GM12878 (cell line): ENCODE data around the gene PHF3. TPM values are rescaled to one million over a fixed set of nuclear protein-coding genes. Genes with fewer than 3 reads are reported as not detected.
A peak's percentile ranks its signal among the peaks of the same experiment; 100 is the strongest.

Experiments used
- CBX5 ChIP-seq: sonication (generic); IDR thresholded peaks from 2 replicates; pipeline ENCODE4 v1.6.1; 2016; ENCODE audit warnings: low read depth, moderate library complexity, mild to moderate bottlenecking, inconsistent platforms
- DPF2 ChIP-seq: fragments of 450-650 bp; IDR thresholded peaks from 2 replicates; pipeline ENCODE4 v1.6.1; 2017; ENCODE audit warnings: mild to moderate bottlenecking
- EED ChIP-seq: sonication (generic); IDR thresholded peaks from 2 replicates; pipeline ENCODE4 v1.6.1; 2016; ENCODE audit warnings: antibody characterized with exemption, low read depth
- FOS ChIP-seq: IDR thresholded peaks from 3 replicates; pipeline ENCODE4 v1.6.1; 2011; ENCODE audit warnings: borderline replicate concordance; ENCODE audit not compliant: insufficient read length; ENCODE audit errors: extremely low read depth
- MEF2B ChIP-seq: fragments of 450-650 bp; IDR thresholded peaks from 2 replicates; pipeline ENCODE4 v1.6.1; 2018; ENCODE audit warnings: mild to moderate bottlenecking, moderate library complexity; ENCODE audit not compliant: partially characterized antibody, poor library complexity, severe bottlenecking
- MXI1 ChIP-seq: fragments of 150-350 bp; IDR thresholded peaks from 2 replicates; pipeline ENCODE4 v1.6.1; 2011; ENCODE audit warnings: low read depth, mild to moderate bottlenecking, inconsistent platforms, low read length, improper control_type of control experiment
- NFXL1 ChIP-seq: fragments of 450-650 bp; IDR thresholded peaks from 2 replicates; pipeline ENCODE4 v1.6.1; 2017; ENCODE audit warnings: antibody characterized with exemption, mild to moderate bottlenecking, borderline replicate concordance
- NR2C1 ChIP-seq: fragments of 450-650 bp; IDR thresholded peaks from 2 replicates; pipeline ENCODE4 v1.6.1; 2017; ENCODE audit warnings: antibody characterized with exemption, mild to moderate bottlenecking, moderate library complexity
- PAX5 ChIP-seq: IDR thresholded peaks from 2 replicates; pipeline ENCODE4 v1.6.1; 2011; ENCODE audit warnings: low read depth, low read length, borderline replicate concordance
- RAD51 ChIP-seq: fragments of 450-650 bp; IDR thresholded peaks from 2 replicates; pipeline ENCODE4 v1.6.1; 2016; ENCODE audit warnings: moderate library complexity, mild to moderate bottlenecking, inconsistent platforms
- RCOR1 ChIP-seq: conservative IDR thresholded peaks from 2 replicates; pipeline ENCODE4 v1.6.1; 2012; ENCODE audit warnings: low read depth, low read length, improper control_type of control experiment
- SMARCA5 ChIP-seq: fragments of 450-650 bp; IDR thresholded peaks from 2 replicates; pipeline ENCODE4 v1.6.1; 2017; ENCODE audit warnings: mild to moderate bottlenecking
- YY1 ChIP-seq: IDR thresholded peaks from 2 replicates; pipeline ENCODE4 v1.6.1; 2011; ENCODE audit warnings: low read depth, mild to moderate bottlenecking, low read length
- polyA plus RNA-seq, 11 experiments: library from polyadenylated mRNA; depleted of rRNA in 4 of 11; unstranded in 6 of 11; stranded (reverse) in 5 of 11; fragments of >200 nt; fragmentation: Nextera tagmentation in 4 of 11; fragmentation: Illumina TruSeq in 1 of 11; extraction: Ambion mirVana in 4 of 11; extraction: Trizol in 1 of 11; gene quantifications; 1 replicate in 1 of 11; 2 replicates in 10 of 11; pipeline versions ENCODE4 v1.2.1 to v1.2.3, GENCODE V29; 2011 to 2016; ENCODE audit warnings: inconsistent platforms in 2 of 11, missing spikeins in 2 of 11, low read depth in 1 of 11
- total RNA-seq, 4 experiments: library from RNA; depleted of rRNA in 3 of 4; stranded (reverse); fragments of >200 nt in 3 of 4; fragmentation: Illumina TruSeq in 1 of 4; extraction: Trizol in 1 of 4; gene quantifications; 2 replicates each; pipeline versions ENCODE4 v1.2.1 to v1.2.3, GENCODE V29; 2013 to 2021
- TF ChIP-seq, protein P1 (sequence below): fragments of 450-650 bp; IDR thresholded peaks from 2 replicates; pipeline ENCODE4 v1.6.1; 2017; ENCODE audit warnings: mild to moderate bottlenecking, moderate library complexity
- TF ChIP-seq, protein P2 (sequence below): IDR thresholded peaks from 2 replicates; pipeline ENCODE4 v1.6.1; 2011; ENCODE audit warnings: low read depth, mild to moderate bottlenecking, low read length, moderate library complexity, borderline replicate concordance; ENCODE audit errors: extremely low read depth
- TF ChIP-seq, protein P3 (sequence below): IDR thresholded peaks from 2 replicates; pipeline ENCODE4 v1.6.1; 2012; ENCODE audit warnings: improper control_type of control experiment, low read depth, low read length; ENCODE audit not compliant: insufficient replicate concordance

Gene PHF3
- total and polyA plus RNA-seq, 10 of the 15 experiments (the other 5 are each of a cell fraction or from before 2014, with no cell fraction given): 8.3 to 61.5 (median 26.6) TPM

DNA sequence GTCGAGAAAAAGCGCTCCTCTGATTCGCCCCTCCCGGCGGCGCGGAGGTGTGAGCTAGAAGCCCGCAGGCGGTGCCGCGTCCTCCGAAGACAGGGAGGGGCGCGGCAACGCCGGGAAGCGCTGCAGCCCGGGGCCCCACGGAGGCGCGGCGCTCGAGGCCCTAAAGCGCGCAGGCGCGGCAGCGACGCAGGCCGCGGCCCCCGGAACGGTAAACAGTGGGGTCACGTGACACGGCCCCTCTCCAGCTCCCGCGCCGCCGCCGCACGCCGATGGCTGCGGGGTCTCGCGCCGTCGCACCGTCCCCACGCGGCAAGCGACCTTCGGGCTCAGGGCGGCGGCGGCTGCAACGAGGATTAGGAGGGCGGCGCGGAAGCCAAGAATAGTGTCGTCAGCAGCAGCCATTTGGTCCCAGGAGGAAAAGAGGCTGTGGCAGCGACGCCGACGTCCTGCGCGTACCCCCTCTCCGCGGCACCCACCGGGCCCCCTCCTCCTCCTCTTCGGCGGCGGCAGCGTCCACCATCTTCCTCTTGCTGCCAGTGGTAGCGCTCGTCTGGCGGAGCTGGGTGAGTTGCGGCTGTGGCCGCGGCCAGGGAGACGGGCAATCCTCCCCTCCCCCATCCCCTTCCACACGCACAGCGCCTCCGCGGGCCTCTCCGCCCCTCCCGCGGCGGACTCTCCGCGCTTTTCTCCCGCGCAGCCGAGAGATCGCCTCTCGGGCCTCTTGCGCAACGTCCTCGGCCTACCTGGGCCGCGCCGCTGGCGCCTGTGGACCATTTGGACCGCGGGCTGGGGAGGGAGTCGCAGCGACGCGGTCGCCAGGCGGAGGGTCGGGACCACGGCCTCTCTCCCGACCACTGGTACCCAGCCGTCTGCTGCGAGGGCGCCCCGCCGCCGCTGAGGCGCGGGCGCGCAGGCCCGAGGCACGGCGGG lies at the start of gene PHF3 (continued):
- TF ChIP-seq DPF2: peak; percentile 88
- no peak for TF ChIP-seq FOS
- TF ChIP-seq, protein P1, sequence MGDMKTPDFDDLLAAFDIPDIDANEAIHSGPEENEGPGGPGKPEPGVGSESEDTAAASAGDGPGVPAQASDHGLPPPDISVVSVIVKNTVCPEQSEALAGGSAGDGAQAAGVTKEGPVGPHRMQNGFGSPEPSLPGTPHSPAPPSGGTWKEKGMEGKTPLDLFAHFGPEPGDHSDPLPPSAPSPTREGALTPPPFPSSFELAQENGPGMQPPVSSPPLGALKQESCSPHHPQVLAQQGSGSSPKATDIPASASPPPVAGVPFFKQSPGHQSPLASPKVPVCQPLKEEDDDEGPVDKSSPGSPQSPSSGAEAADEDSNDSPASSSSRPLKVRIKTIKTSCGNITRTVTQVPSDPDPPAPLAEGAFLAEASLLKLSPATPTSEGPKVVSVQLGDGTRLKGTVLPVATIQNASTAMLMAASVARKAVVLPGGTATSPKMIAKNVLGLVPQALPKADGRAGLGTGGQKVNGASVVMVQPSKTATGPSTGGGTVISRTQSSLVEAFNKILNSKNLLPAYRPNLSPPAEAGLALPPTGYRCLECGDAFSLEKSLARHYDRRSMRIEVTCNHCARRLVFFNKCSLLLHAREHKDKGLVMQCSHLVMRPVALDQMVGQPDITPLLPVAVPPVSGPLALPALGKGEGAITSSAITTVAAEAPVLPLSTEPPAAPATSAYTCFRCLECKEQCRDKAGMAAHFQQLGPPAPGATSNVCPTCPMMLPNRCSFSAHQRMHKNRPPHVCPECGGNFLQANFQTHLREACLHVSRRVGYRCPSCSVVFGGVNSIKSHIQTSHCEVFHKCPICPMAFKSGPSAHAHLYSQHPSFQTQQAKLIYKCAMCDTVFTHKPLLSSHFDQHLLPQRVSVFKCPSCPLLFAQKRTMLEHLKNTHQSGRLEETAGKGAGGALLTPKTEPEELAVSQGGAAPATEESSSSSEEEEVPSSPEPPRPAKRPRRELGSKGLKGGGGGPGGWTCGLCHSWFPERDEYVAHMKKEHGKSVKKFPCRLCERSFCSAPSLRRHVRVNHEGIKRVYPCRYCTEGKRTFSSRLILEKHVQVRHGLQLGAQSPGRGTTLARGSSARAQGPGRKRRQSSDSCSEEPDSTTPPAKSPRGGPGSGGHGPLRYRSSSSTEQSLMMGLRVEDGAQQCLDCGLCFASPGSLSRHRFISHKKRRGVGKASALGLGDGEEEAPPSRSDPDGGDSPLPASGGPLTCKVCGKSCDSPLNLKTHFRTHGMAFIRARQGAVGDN: peak; percentile 84
- peak; percentile 89 for TF ChIP-seq RAD51
- peak; percentile 56 for TF ChIP-seq NR2C1
- TF ChIP-seq MEF2B: peak; percentile 84
- no peak for TF ChIP-seq PAX5
- TF ChIP-seq EED: no peak; the same call in 1 of the 2 replicates
- TF ChIP-seq CBX5: peak; percentile 86
- no peak for TF ChIP-seq NFXL1
- TF ChIP-seq SMARCA5: peak; percentile 75
- TF ChIP-seq YY1: peak; percentile 83
- TF ChIP-seq, protein P2, sequence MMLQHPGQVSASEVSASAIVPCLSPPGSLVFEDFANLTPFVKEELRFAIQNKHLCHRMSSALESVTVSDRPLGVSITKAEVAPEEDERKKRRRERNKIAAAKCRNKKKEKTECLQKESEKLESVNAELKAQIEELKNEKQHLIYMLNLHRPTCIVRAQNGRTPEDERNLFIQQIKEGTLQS: peak; percentile 56; the same call in 1 of the 2 replicates
- no peak for TF ChIP-seq RCOR1
- TF ChIP-seq MXI1: peak; percentile 62; the same call in 1 of the 2 replicates
- TF ChIP-seq, protein P3, sequence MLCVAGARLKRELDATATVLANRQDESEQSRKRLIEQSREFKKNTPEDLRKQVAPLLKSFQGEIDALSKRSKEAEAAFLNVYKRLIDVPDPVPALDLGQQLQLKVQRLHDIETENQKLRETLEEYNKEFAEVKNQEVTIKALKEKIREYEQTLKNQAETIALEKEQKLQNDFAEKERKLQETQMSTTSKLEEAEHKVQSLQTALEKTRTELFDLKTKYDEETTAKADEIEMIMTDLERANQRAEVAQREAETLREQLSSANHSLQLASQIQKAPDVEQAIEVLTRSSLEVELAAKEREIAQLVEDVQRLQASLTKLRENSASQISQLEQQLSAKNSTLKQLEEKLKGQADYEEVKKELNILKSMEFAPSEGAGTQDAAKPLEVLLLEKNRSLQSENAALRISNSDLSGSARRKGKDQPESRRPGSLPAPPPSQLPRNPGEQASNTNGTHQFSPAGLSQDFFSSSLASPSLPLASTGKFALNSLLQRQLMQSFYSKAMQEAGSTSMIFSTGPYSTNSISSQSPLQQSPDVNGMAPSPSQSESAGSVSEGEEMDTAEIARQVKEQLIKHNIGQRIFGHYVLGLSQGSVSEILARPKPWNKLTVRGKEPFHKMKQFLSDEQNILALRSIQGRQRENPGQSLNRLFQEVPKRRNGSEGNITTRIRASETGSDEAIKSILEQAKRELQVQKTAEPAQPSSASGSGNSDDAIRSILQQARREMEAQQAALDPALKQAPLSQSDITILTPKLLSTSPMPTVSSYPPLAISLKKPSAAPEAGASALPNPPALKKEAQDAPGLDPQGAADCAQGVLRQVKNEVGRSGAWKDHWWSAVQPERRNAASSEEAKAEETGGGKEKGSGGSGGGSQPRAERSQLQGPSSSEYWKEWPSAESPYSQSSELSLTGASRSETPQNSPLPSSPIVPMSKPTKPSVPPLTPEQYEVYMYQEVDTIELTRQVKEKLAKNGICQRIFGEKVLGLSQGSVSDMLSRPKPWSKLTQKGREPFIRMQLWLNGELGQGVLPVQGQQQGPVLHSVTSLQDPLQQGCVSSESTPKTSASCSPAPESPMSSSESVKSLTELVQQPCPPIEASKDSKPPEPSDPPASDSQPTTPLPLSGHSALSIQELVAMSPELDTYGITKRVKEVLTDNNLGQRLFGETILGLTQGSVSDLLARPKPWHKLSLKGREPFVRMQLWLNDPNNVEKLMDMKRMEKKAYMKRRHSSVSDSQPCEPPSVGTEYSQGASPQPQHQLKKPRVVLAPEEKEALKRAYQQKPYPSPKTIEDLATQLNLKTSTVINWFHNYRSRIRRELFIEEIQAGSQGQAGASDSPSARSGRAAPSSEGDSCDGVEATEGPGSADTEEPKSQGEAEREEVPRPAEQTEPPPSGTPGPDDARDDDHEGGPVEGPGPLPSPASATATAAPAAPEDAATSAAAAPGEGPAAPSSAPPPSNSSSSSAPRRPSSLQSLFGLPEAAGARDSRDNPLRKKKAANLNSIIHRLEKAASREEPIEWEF: no peak
- TF ChIP-seq, all 136 proteins: peak for 56
